Liver (tissue), 9 donors: ENCODE data around the gene SCG3. TPM values are rescaled to one million over a fixed set of nuclear protein-coding genes. Genes with fewer than 3 reads are reported as not detected.
"Not testable (repeated sequence)": the region's sequence is repeated elsewhere in the genome, so short reads cannot be mapped to it uniquely, and the experiment has no call there.

ENCODE experiments used
- DNase-seq: peaks from one replicate; pipeline ENCODE4 v3.0.0-alpha.2; 2017; ENCODE audit warnings: low spot score
- H3K27ac ChIP-seq, 2 donors: one replicate each; pipeline ENCODE4 v1.7.0; 2013; ENCODE audit warnings: inconsistent platforms in 2 of 2, low read length in 2 of 2, control low read depth in 1 of 2, low read depth in 1 of 2, mild to moderate bottlenecking in 1 of 2
- H3K27me3 ChIP-seq, 4 donors: one replicate each; pipeline versions ENCODE4 v1.6.1 to v1.7.0; 2013; ENCODE audit warnings: low read length in 3 of 4, inconsistent platforms in 1 of 4, mild to moderate bottlenecking in 1 of 4, moderate library complexity in 1 of 4; ENCODE audit not compliant: control insufficient read depth in 4 of 4, insufficient read depth in 4 of 4
- H3K36me3 ChIP-seq, 4 donors: one replicate each; pipeline versions ENCODE4 v1.6.1 to v1.7.0; 2013; ENCODE audit warnings: low read length in 3 of 4, mild to moderate bottlenecking in 3 of 4, low read depth in 1 of 4, moderate library complexity in 1 of 4; ENCODE audit not compliant: control insufficient read depth in 4 of 4, insufficient read depth in 3 of 4
- H3K4me1 ChIP-seq, 4 donors: one replicate each; pipeline versions ENCODE4 v1.6.1 to v1.7.0; 2013; ENCODE audit warnings: low read length in 3 of 4, mild to moderate bottlenecking in 3 of 4, moderate library complexity in 1 of 4; ENCODE audit not compliant: control insufficient read depth in 4 of 4, insufficient read depth in 4 of 4
- H3K4me3 ChIP-seq, 3 donors: one replicate each; pipeline versions ENCODE4 v1.6.1 to v1.7.0; 2013; ENCODE audit warnings: low read length in 3 of 3, control low read depth in 1 of 3, low read depth in 1 of 3, mild to moderate bottlenecking in 1 of 3
- H3K9ac ChIP-seq, 2 donors: one replicate each; pipeline ENCODE4 v1.7.0; 2013; ENCODE audit warnings: low read length in 2 of 2, mild to moderate bottlenecking in 2 of 2, moderate library complexity in 2 of 2, control low read depth in 1 of 2, low read depth in 1 of 2
- H3K9me3 ChIP-seq, 4 donors: one replicate each; pipeline versions ENCODE4 v1.6.1 to v1.7.0; 2013; ENCODE audit warnings: low read length in 3 of 4; ENCODE audit not compliant: control insufficient read depth in 4 of 4
- EGR1 ChIP-seq, 2 donors: IDR thresholded peaks; 2 replicates each; pipeline ENCODE4 v1.6.1; 2016 to 2018; ENCODE audit warnings: antibody characterized with exemption in 2 of 2, low read depth in 2 of 2
- HNF4A ChIP-seq, 2 donors: conservative IDR thresholded peaks; 2 replicates each; pipeline ENCODE4 v1.6.1; 2016; ENCODE audit warnings: antibody characterized with exemption in 2 of 2, mild to moderate bottlenecking in 2 of 2
- SP1 ChIP-seq: IDR thresholded peaks from 2 replicates; pipeline ENCODE4 v1.6.1; 2018; ENCODE audit warnings: antibody characterized with exemption, mild to moderate bottlenecking
- TAF1 ChIP-seq: conservative IDR thresholded peaks from 2 replicates; pipeline ENCODE4 v1.6.1; 2016; ENCODE audit warnings: antibody characterized with exemption, mild to moderate bottlenecking
- ZBTB33 ChIP-seq: IDR thresholded peaks from 2 replicates; pipeline ENCODE4 v1.6.1; 2016; ENCODE audit warnings: antibody characterized with exemption
- WGBS: extraction: QIAGEN DNeasy Blood & Tissue Kit; methylation state at CpG from one replicate; pipeline ENCODE4 v1.1.7; 2013; 5-methylcytosine and 5-hydroxymethylcytosine counted together
- polyA plus RNA-seq, 2 donors: library from polyadenylated mRNA; stranded (reverse) in 1 of 2; unstranded in 1 of 2; fragments of 200-250 nt in 1 of 2; fragments of >200 nt in 1 of 2; fragmentation: Nextera tagmentation in 1 of 2; extraction: Ambion mirVana in 1 of 2; gene quantifications; one replicate each; pipeline versions ENCODE4 v1.2.1 to v1.2.3, GENCODE V29; 2013 to 2015
- total RNA-seq, 2 donors: library from RNA; depleted of rRNA; stranded (reverse); fragments of >200 nt; gene quantifications; one replicate each; pipeline ENCODE4 v1.2.3, GENCODE V29; 2014
- TF ChIP-seq, protein P1 (sequence below): fragments of 150-350 bp; IDR thresholded peaks from 2 replicates; pipeline ENCODE4 v1.5.1; 2017; ENCODE audit warnings: improper control_type of control experiment, low read depth, low read length; ENCODE audit not compliant: missing input control
- donor health status: healthy.
- donor health status: healthy.
- donor health status: healthy.
- donor health status: healthy.
- donor health status: healthy.

Gene SCG3
- total and polyA plus RNA-seq, 4 donors = under 0.01 to 0.05 (median 0.01) TPM; not detected in 1

DNA sequence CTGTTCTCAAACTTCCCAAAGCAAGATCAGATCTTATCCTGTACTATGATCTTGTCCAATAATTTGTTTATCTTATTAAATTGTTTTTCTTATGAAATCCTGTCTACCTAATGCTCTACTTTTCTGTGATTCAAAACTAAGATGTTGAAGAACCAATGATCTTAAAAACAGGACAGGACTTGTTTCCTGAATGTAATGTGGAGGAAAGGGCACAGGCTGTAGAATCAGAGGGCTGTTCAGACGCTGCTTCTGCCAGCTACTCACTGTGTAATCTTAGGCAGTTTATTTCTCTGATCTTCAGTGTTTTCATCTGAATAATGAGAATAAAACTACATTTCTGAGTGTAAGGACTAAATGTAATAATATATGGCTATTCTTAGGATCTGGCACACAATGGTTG, 38.6 kb upstream of the SCG3 start (continued):
- TF ChIP-seq EGR1 (IDR thresholded peaks at IDR 0.05; ENCODE audit: low read depth in 2 of 2) = no peak
- TF ChIP-seq SP1 = no peak

GRCh38 chr15:51647128-51647562, 34.2 kb upstream of the SCG3 start:
- DNase-seq = no peak
- H3K27me3 ChIP-seq = no peaks in the 10 kb centered on the region
- no peak overlapping the region for H3K4me3 ChIP-seq
- H3K36me3 ChIP-seq = no peaks in the 10 kb centered on the region
- peaks cover 0 to 7% (median 3%) of the 10 kb centered on the region in 4 donors for H3K4me1 ChIP-seq
- H3K9me3 ChIP-seq = no peaks in the 10 kb centered on the region
- no peak overlapping the region for H3K9ac ChIP-seq
- TF ChIP-seq HNF4A (conservative IDR thresholded peaks at IDR 0.05) = no peak
- TF ChIP-seq, protein P1, sequence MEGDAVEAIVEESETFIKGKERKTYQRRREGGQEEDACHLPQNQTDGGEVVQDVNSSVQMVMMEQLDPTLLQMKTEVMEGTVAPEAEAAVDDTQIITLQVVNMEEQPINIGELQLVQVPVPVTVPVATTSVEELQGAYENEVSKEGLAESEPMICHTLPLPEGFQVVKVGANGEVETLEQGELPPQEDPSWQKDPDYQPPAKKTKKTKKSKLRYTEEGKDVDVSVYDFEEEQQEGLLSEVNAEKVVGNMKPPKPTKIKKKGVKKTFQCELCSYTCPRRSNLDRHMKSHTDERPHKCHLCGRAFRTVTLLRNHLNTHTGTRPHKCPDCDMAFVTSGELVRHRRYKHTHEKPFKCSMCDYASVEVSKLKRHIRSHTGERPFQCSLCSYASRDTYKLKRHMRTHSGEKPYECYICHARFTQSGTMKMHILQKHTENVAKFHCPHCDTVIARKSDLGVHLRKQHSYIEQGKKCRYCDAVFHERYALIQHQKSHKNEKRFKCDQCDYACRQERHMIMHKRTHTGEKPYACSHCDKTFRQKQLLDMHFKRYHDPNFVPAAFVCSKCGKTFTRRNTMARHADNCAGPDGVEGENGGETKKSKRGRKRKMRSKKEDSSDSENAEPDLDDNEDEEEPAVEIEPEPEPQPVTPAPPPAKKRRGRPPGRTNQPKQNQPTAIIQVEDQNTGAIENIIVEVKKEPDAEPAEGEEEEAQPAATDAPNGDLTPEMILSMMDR = no peak
- no peak for TF ChIP-seq ZBTB33
- no peak for TF ChIP-seq TAF1
- no peak for TF ChIP-seq EGR1 (IDR thresholded peaks at IDR 0.05; ENCODE audit: low read depth in 2 of 2)
- WGBS = 56% methylated on average over 3 of the region's 3 CpGs
- no peak overlapping the region for H3K27ac ChIP-seq

- H3K36me3 ChIP-seq, H3K9ac ChIP-seq, H3K4me1 ChIP-seq, DNase-seq, H3K4me3 ChIP-seq, H3K27me3 ChIP-seq, H3K27ac ChIP-seq, H3K9me3 ChIP-seq: not testable (repeated sequence)
- WGBS = 80% methylated on average over 1 of the region's 1 CpG
Measured at GRCh38 chr15:51648101-51648500, 33.2 kb upstream of the SCG3 start.

GRCh38 chr15:51648643-51649042, 32.7 kb upstream of the SCG3 start:
- not testable (repeated sequence) for H3K4me1 ChIP-seq
- WGBS = 74% methylated on average over 4 of the region's 4 CpGs

More at GRCh38 chr15:51648643-51649042, 32.7 kb upstream of the SCG3 start:
- not testable (repeated sequence) for H3K27me3 ChIP-seq, H3K9ac ChIP-seq, H3K9me3 ChIP-seq, DNase-seq, H3K4me3 ChIP-seq, H3K36me3 ChIP-seq, H3K27ac ChIP-seq
